GM21737 (cell line): ENCODE data around the gene BCORL1.

Experiments
- ATAC-seq: cut with Tn5 transposase; IDR thresholded peaks from one replicate; pipeline ENCODE4 v1.9.1; 2021; ENCODE audit warnings: mild to moderate bottlenecking, moderate library complexity; ENCODE audit not compliant: unreplicated experiment

The BCORL1 gene

GRCh38 chrX:130057209-130057608, 74.8 kb downstream of the BCORL1 start:
- no peak for ATAC-seq

GRCh38 chrX:130058652-130059051, 76.2 kb downstream of the BCORL1 start:
- no peak for ATAC-seq

- ATAC-seq = peak; percentile 89
Measured at GRCh38 chrX:130060122-130061069, 78.0 kb downstream of the BCORL1 start.

GRCh38 chrX:130066975-130067615, 84.7 kb downstream of the BCORL1 start:
- ATAC-seq = no peak

GRCh38 chrX:130071611-130072344, 89.3 kb downstream of the BCORL1 start:
- no peak for ATAC-seq

- ATAC-seq = no peak
Measured at GRCh38 chrX:130072345-130072740, 89.9 kb downstream of the BCORL1 start.

- ATAC-seq = no peak
Measured at GRCh38 chrX:130075777-130076176, 93.3 kb downstream of the BCORL1 start.

GRCh38 chrX:130079824-130080406, 97.5 kb downstream of the BCORL1 start:
- no peak for ATAC-seq

GRCh38 chrX:130080791-130081367, 98.4 kb downstream of the BCORL1 start:
- ATAC-seq = no peak

- ATAC-seq = no peak
Measured at GRCh38 chrX:130081421-130082045, 99.1 kb downstream of the BCORL1 start.

- ATAC-seq = peak; percentile 52
Measured at GRCh38 chrX:130082244-130083106, 100.0 kb downstream of the BCORL1 start.

GRCh38 chrX:130083107-130083490, 100.7 kb downstream of the BCORL1 start:
- no peak for ATAC-seq

GRCh38 chrX:130083656-130084382, 101.4 kb downstream of the BCORL1 start:
- no peak for ATAC-seq

GRCh38 chrX:130084631-130085237, 102.3 kb downstream of the BCORL1 start:
- peak; percentile 40 for ATAC-seq

GRCh38 chrX:130085551-130086446, 103.4 kb downstream of the BCORL1 start:
- no peak for ATAC-seq

- peak; percentile 40 for ATAC-seq
Measured at GRCh38 chrX:130086447-130087206, 104.2 kb downstream of the BCORL1 start.
